Panc1 (cell line): ENCODE measurements around the gene PPIL6. TPM values are rescaled to one million over a fixed set of nuclear protein-coding genes. Genes with fewer than 3 reads are reported as not detected.

Experiments used
- ATAC-seq: fragments of 200-7000 bp; cut with Tn5 transposase; 2 replicates; pipeline ENCODE4 v1.9.1; 2020; ENCODE audit warnings: mild to moderate bottlenecking, moderate library complexity
- BruUV-seq: library from RNA; stranded (reverse); fragments of 400-500 nt; replicated peaks from 2 replicates; lab custom pipeline; 2021; lab: Mats Ljungman, UMichigan
- CTCF ChIA-PET: fragments of 300-600 bp; sonication (Branson Sonifier 250); formaldehyde crosslinking; loops from one replicate; lab custom pipeline; 2022; ENCODE audit warnings: antibody characterized with exemption; lab: Charles Lee
- POLR2A ChIA-PET: fragments of 300-600 bp; sonication (Branson Sonifier 250); formaldehyde crosslinking; loops from one replicate; lab custom pipeline; 2022; ENCODE audit warnings: antibody characterized with exemption; lab: Charles Lee
- DNase-seq: peaks from one replicate; pipeline ENCODE4 v3.0.0-alpha.2; 2010; ENCODE audit warnings: low read depth, low spot score
- H3K27ac ChIP-seq: 2 replicates; pipeline ENCODE4 v1.5.1; 2011; ENCODE audit warnings: mild to moderate bottlenecking, low read length, inconsistent platforms
- H3K27me3 ChIP-seq: fragments of 200-500 bp; sonication (Bioruptor generic); 2 replicates; pipeline ENCODE4 v1.6.0; 2014; ENCODE audit warnings: low read length, inconsistent platforms; ENCODE audit not compliant: control insufficient read depth, insufficient read depth
- H3K36me3 ChIP-seq: fragments of 200-500 bp; sonication (Bioruptor generic); 2 replicates; pipeline ENCODE4 v1.5.1; 2014; ENCODE audit warnings: inconsistent platforms, mild to moderate bottlenecking, low read length, moderate library complexity; ENCODE audit not compliant: control insufficient read depth, insufficient read depth
- H3K4me1 ChIP-seq: 2 replicates; pipeline ENCODE4 v1.5.1; 2011; ENCODE audit warnings: inconsistent platforms, mild to moderate bottlenecking, low read length, moderate library complexity; ENCODE audit not compliant: control insufficient read depth, insufficient read depth
- H3K4me3 ChIP-seq, 2 experiments: 2 replicates each; pipeline ENCODE4 v1.5.1; 2011 to 2012; ENCODE audit warnings: low read depth in 2 of 2, low read length in 2 of 2, mild to moderate bottlenecking in 2 of 2, inconsistent platforms in 1 of 2, moderate library complexity in 1 of 2
- H3K9me3 ChIP-seq: fragments of 200-500 bp; sonication (Bioruptor generic); 2 replicates; pipeline ENCODE4 v1.5.1; 2014; ENCODE audit warnings: low read depth, mild to moderate bottlenecking, inconsistent platforms, low read length, moderate library complexity; ENCODE audit not compliant: control insufficient read depth, insufficient read depth
- POLR2AphosphoS5 ChIP-seq: IDR thresholded peaks from 2 replicates; pipeline ENCODE4 v1.6.1; 2012; ENCODE audit warnings: mild to moderate bottlenecking, low read depth, low read length, moderate library complexity
- SIN3A ChIP-seq: IDR thresholded peaks from 2 replicates; pipeline ENCODE4 v1.6.1; 2012; ENCODE audit warnings: low read depth, mild to moderate bottlenecking, low read length, moderate library complexity, borderline replicate concordance; ENCODE audit not compliant: insufficient read depth
- TCF7L2 ChIP-seq: IDR thresholded peaks from 2 replicates; pipeline ENCODE4 v1.6.1; 2011; ENCODE audit warnings: mild to moderate bottlenecking, low read depth, low read length, inconsistent platforms
- in situ Hi-C: cut with HindIII; loops from 2 replicates; pipeline ENCODE4 v1.10.0; 2016; ENCODE audit warnings: low sequenced_read_pairs, low pct_unique_long_range_greater_than_20kb
- intact Hi-C: fragments of 100-400 bp; cut with micrococcal nuclease; formaldehyde crosslinking; loops from one replicate; pipeline ENCODE4 v1.10.0; 2022; ENCODE audit not compliant: unreplicated experiment
- total RNA-seq: library from RNA; stranded (reverse); gene quantifications from one replicate; pipeline ENCODE4 v1.2.1, GENCODE V29; 2021; ENCODE audit not compliant: unreplicated experiment
- TF ChIP-seq, protein P1 (sequence below): fragments of 450-650 bp; IDR thresholded peaks from 2 replicates; pipeline ENCODE4 v1.5.1; 2017; ENCODE audit warnings: mild to moderate bottlenecking
- TF ChIP-seq, protein P2 (sequence below), 2 experiments: IDR thresholded peaks; 2 replicates each; pipeline ENCODE4 v1.6.1; 2011 to 2012; ENCODE audit warnings: low read depth in 2 of 2, control low read depth in 1 of 2, low read length in 1 of 2, mild to moderate bottlenecking in 1 of 2, moderate library complexity in 1 of 2; ENCODE audit not compliant: insufficient read depth in 1 of 2

Gene PPIL6
- total RNA-seq, 1 experiment from 2014 or later = 2.2 TPM

- no peaks in the 10 kb centered on the region for H3K9me3 ChIP-seq
- ChIA-PET POLR2A (no interaction called here), CTCF (no interaction called here)
- no peaks in the 10 kb centered on the region for H3K27me3 ChIP-seq
- intact Hi-C loops (loop anchor here (10.0 kb wide), 1 partner anchor 250 kb away; no protein-coding TSS in a partner anchor), in situ Hi-C loops (no loop called here)
- TF ChIP-seq TCF7L2 (no peak), SIN3A (no peak), POLR2AphosphoS5 (no peak)
- TF ChIP-seq, protein P1, sequence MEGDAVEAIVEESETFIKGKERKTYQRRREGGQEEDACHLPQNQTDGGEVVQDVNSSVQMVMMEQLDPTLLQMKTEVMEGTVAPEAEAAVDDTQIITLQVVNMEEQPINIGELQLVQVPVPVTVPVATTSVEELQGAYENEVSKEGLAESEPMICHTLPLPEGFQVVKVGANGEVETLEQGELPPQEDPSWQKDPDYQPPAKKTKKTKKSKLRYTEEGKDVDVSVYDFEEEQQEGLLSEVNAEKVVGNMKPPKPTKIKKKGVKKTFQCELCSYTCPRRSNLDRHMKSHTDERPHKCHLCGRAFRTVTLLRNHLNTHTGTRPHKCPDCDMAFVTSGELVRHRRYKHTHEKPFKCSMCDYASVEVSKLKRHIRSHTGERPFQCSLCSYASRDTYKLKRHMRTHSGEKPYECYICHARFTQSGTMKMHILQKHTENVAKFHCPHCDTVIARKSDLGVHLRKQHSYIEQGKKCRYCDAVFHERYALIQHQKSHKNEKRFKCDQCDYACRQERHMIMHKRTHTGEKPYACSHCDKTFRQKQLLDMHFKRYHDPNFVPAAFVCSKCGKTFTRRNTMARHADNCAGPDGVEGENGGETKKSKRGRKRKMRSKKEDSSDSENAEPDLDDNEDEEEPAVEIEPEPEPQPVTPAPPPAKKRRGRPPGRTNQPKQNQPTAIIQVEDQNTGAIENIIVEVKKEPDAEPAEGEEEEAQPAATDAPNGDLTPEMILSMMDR = no peak
- H3K4me1 ChIP-seq = peaks cover 6% of the 10 kb centered on the region; the same call in 1 of the 2 replicates
- DNase-seq (no peak), ATAC-seq (no peak)
- no peak overlapping the region for H3K4me3 ChIP-seq
- no TSS peak for BruUV-seq
- H3K27ac ChIP-seq = no peak overlapping the region
- no peaks in the 10 kb centered on the region for H3K36me3 ChIP-seq
Observed at GRCh38 chr6:109434456-109434855, 6.0 kb downstream of the PPIL6 start.

GRCh38 chr6:109429496-109429895, 10.9 kb downstream of the PPIL6 start:
- Histone ChIP-seq H3K4me1 (peaks cover 4% of the 10 kb centered on the region; the same call in 1 of the 2 replicates), H3K27ac (no peak overlapping the region), H3K27me3 (no peaks in the 10 kb centered on the region), H3K36me3 (no peaks in the 10 kb centered on the region), H3K9me3 (no peaks in the 10 kb centered on the region), H3K4me3 (no peak overlapping the region)
- ATAC-seq (no peak), DNase-seq (no peak)
- BruUV-seq = no TSS peak
- CTCF ChIA-PET = no interaction called here
- TF ChIP-seq, protein P1 = no peak
- TF ChIP-seq TCF7L2 (no peak), POLR2AphosphoS5 (no peak)
- intact Hi-C loops (no loop called here), in situ Hi-C loops (no loop called here)
- POLR2A ChIA-PET = interaction anchor here (0.7 kb wide), 1 partner anchor 20 kb away, joined by 4 read pairs; no protein-coding TSS in a partner anchor

GRCh38 chr6:109428889-109429477, 11.4 kb downstream of the PPIL6 start:
- Histone ChIP-seq H3K4me1 (peaks cover 9% of the 10 kb centered on the region; the same call in 1 of the 2 replicates), H3K4me3 (no peak overlapping the region), H3K27ac (no peak overlapping the region), H3K27me3 (no peaks in the 10 kb centered on the region), H3K9me3 (no peaks in the 10 kb centered on the region), H3K36me3 (no peaks in the 10 kb centered on the region)
- intact Hi-C loops (no loop called here), in situ Hi-C loops (no loop called here)
- POLR2A ChIA-PET = interaction anchor here (0.7 kb wide), 2 partner anchors 19 to 27 kb away, joined by 4 to 13 read pairs; partner anchors contain the start of gene MICAL1
- BruUV-seq = no TSS peak
- no peak for DNase-seq
- TF ChIP-seq POLR2AphosphoS5 = no peak
- no peak for TF ChIP-seq SIN3A
- TF ChIP-seq, protein P1 = no peak
- TF ChIP-seq, protein P2, sequence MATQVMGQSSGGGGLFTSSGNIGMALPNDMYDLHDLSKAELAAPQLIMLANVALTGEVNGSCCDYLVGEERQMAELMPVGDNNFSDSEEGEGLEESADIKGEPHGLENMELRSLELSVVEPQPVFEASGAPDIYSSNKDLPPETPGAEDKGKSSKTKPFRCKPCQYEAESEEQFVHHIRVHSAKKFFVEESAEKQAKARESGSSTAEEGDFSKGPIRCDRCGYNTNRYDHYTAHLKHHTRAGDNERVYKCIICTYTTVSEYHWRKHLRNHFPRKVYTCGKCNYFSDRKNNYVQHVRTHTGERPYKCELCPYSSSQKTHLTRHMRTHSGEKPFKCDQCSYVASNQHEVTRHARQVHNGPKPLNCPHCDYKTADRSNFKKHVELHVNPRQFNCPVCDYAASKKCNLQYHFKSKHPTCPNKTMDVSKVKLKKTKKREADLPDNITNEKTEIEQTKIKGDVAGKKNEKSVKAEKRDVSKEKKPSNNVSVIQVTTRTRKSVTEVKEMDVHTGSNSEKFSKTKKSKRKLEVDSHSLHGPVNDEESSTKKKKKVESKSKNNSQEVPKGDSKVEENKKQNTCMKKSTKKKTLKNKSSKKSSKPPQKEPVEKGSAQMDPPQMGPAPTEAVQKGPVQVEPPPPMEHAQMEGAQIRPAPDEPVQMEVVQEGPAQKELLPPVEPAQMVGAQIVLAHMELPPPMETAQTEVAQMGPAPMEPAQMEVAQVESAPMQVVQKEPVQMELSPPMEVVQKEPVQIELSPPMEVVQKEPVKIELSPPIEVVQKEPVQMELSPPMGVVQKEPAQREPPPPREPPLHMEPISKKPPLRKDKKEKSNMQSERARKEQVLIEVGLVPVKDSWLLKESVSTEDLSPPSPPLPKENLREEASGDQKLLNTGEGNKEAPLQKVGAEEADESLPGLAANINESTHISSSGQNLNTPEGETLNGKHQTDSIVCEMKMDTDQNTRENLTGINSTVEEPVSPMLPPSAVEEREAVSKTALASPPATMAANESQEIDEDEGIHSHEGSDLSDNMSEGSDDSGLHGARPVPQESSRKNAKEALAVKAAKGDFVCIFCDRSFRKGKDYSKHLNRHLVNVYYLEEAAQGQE (IDR thresholded peaks at IDR 0.05; ENCODE audit: insufficient read depth in 1 of 2, low read depth in 2 of 2, low read length in 1 of 2) = no peak
- TF ChIP-seq TCF7L2 = no peak
- CTCF ChIA-PET = no interaction called here
- ATAC-seq = no peak
